Spinal cord (tissue), 10 donors: ENCODE results near the gene FBRSL1. TPM values are rescaled to one million over a fixed set of nuclear protein-coding genes. Genes with fewer than 3 reads are reported as not detected.

ENCODE experiments used
- DNase-seq, 6 donors: peaks; one replicate each; pipeline versions ENCODE4 v3.0.0 to v3.0.0-alpha.2; 2013 to 2015; ENCODE audit warnings: low spot score in 6 of 6, low read depth in 4 of 6
- H3K27ac ChIP-seq: one replicate; pipeline ENCODE4 v1.5.1; 2013; ENCODE audit warnings: low read depth, low read length, control low read depth
- H3K27me3 ChIP-seq: one replicate; pipeline ENCODE4 v1.6.1; 2013; ENCODE audit warnings: low read length; ENCODE audit not compliant: control insufficient read depth, insufficient read depth
- H3K36me3 ChIP-seq: one replicate; pipeline ENCODE4 v1.6.1; 2013; ENCODE audit warnings: low read length; ENCODE audit not compliant: control insufficient read depth, insufficient read depth
- H3K4me1 ChIP-seq: one replicate; pipeline ENCODE4 v1.6.1; 2013; ENCODE audit warnings: low read length; ENCODE audit not compliant: control insufficient read depth, insufficient read depth
- H3K4me3 ChIP-seq: one replicate; pipeline ENCODE4 v1.5.1; 2013; ENCODE audit warnings: low read depth, low read length, control low read depth
- H3K9me3 ChIP-seq: one replicate; pipeline ENCODE4 v1.6.1; 2013; ENCODE audit warnings: low read length; ENCODE audit not compliant: control insufficient read depth, insufficient read depth
- WGBS: methylation state at CpG from one replicate; pipeline ENCODE4 v1.1.5; 2013; ENCODE audit warnings: missing lambda C conversion rate; ENCODE audit not compliant: insufficient coverage; 5-methylcytosine and 5-hydroxymethylcytosine counted together
- polyA plus RNA-seq, 2 donors: library from polyadenylated mRNA; unstranded; fragments of 120-200 nt; gene quantifications; one replicate each; pipeline ENCODE4 v1.2.1, GENCODE V29; 2013; ENCODE audit not compliant: insufficient read length in 2 of 2
- total RNA-seq, 2 donors: library from RNA; depleted of rRNA in 1 of 2; stranded (reverse); fragments of 120-200 nt in 1 of 2; fragments of >200 nt in 1 of 2; gene quantifications; one replicate each; pipeline versions ENCODE4 v1.2.3 to v1.2.4, GENCODE V29; 2013 to 2014
- donor health status: healthy.

Gene FBRSL1
- total and polyA plus RNA-seq, 4 donors = 4.1 to 106 (median 54.0) TPM

- peaks cover 75% of the 10 kb centered on the region for H3K36me3 ChIP-seq
- no peak for DNase-seq
- 94% methylated on average over 33 of the region's 33 CpGs for WGBS
- no peak overlapping the region for H3K27ac ChIP-seq
- H3K4me3 ChIP-seq = no peak overlapping the region
- peaks cover 58% of the 10 kb centered on the region for H3K4me1 ChIP-seq
- no peaks in the 10 kb centered on the region for H3K9me3 ChIP-seq
- no peaks in the 10 kb centered on the region for H3K27me3 ChIP-seq
Observed at GRCh38 chr12:132549059-132549458, 59.1 kb downstream of the FBRSL1 start.

- Histone ChIP-seq H3K27ac (no peak overlapping the region), H3K4me3 (no peak overlapping the region)
- 46% methylated on average over 43 of the region's 43 CpGs for WGBS
Observed at GRCh38 chr12:132550014-132550802, 60.3 kb downstream of the FBRSL1 start.

GRCh38 chr12:132550830-132551640 is 61.1 kb downstream of the FBRSL1 start:
- Histone ChIP-seq H3K4me1 (peaks cover 42% of the 10 kb centered on the region), H3K27ac (no peak overlapping the region), H3K36me3 (peaks cover 80% of the 10 kb centered on the region), H3K4me3 (no peak overlapping the region), H3K27me3 (no peaks in the 10 kb centered on the region), H3K9me3 (no peaks in the 10 kb centered on the region)
- 81% methylated on average over 29 of the region's 30 CpGs for WGBS
- peak in 1 of 6 donors; percentile 46 for DNase-seq

More at GRCh38 chr12:132550014-132550802, 60.3 kb downstream of the FBRSL1 start:
- no peaks in the 10 kb centered on the region for H3K27me3 ChIP-seq
- peaks cover 79% of the 10 kb centered on the region for H3K36me3 ChIP-seq
- no peaks in the 10 kb centered on the region for H3K9me3 ChIP-seq
- peaks cover 51% of the 10 kb centered on the region for H3K4me1 ChIP-seq
- no peak for DNase-seq

GRCh38 chr12:132551641-132552031 is 61.7 kb downstream of the FBRSL1 start:
- Histone ChIP-seq H3K36me3 (peaks cover 81% of the 10 kb centered on the region), H3K4me1 (peaks cover 36% of the 10 kb centered on the region), H3K27ac (no peak overlapping the region), H3K27me3 (no peaks in the 10 kb centered on the region), H3K9me3 (no peaks in the 10 kb centered on the region), H3K4me3 (no peak overlapping the region)
- peak in 1 of 6 donors; percentile 50 for DNase-seq
- WGBS = 79% methylated on average over 15 of the region's 16 CpGs

GRCh38 chr12:132554845-132555630 is 65.1 kb downstream of the FBRSL1 start:
- H3K27me3 ChIP-seq = no peaks in the 10 kb centered on the region
- H3K9me3 ChIP-seq = no peaks in the 10 kb centered on the region
- peaks cover 68% of the 10 kb centered on the region for H3K36me3 ChIP-seq
- H3K27ac ChIP-seq = no peak overlapping the region
- WGBS = 91% methylated on average over 47 of the region's 53 CpGs
- peak in 1 of 6 donors; percentile 29 for DNase-seq
- H3K4me3 ChIP-seq = no peak overlapping the region
- H3K4me1 ChIP-seq = peaks cover 32% of the 10 kb centered on the region

GRCh38 chr12:132555686-132556085 is 65.7 kb downstream of the FBRSL1 start:
- no peak overlapping the region for H3K4me3 ChIP-seq
- DNase-seq = no peak
- H3K9me3 ChIP-seq = no peaks in the 10 kb centered on the region
- H3K27me3 ChIP-seq = no peaks in the 10 kb centered on the region
- WGBS = 89% methylated on average over 12 of the region's 13 CpGs
- peaks cover 62% of the 10 kb centered on the region for H3K36me3 ChIP-seq
- peaks cover 28% of the 10 kb centered on the region for H3K4me1 ChIP-seq
- H3K27ac ChIP-seq = no peak overlapping the region

- H3K27me3 ChIP-seq = no peaks in the 10 kb centered on the region
- no peaks in the 10 kb centered on the region for H3K9me3 ChIP-seq
- peaks cover 57% of the 10 kb centered on the region for H3K36me3 ChIP-seq
- H3K27ac ChIP-seq = no peak overlapping the region
- H3K4me3 ChIP-seq = no peak overlapping the region
- peaks cover 28% of the 10 kb centered on the region for H3K4me1 ChIP-seq
- no peak for DNase-seq
- 96% methylated on average over 12 of the region's 16 CpGs for WGBS
Observed at GRCh38 chr12:132556216-132556615, 66.3 kb downstream of the FBRSL1 start.

GRCh38 chr12:132556801-132557200 is 66.8 kb downstream of the FBRSL1 start:
- H3K9me3 ChIP-seq = no peaks in the 10 kb centered on the region
- no peak overlapping the region for H3K27ac ChIP-seq
- H3K27me3 ChIP-seq = no peaks in the 10 kb centered on the region
- no peak for DNase-seq
- no peak overlapping the region for H3K4me3 ChIP-seq
- H3K36me3 ChIP-seq = peaks cover 57% of the 10 kb centered on the region
- 93% methylated on average over 11 of the region's 17 CpGs for WGBS
- peaks cover 28% of the 10 kb centered on the region for H3K4me1 ChIP-seq

GRCh38 chr12:132557291-132558015 is 67.5 kb downstream of the FBRSL1 start:
- WGBS = 90% methylated on average over 18 of the region's 19 CpGs
- H3K4me3 ChIP-seq = no peak overlapping the region
- peaks cover 57% of the 10 kb centered on the region for H3K36me3 ChIP-seq
- H3K27me3 ChIP-seq = no peaks in the 10 kb centered on the region
- H3K4me1 ChIP-seq = peaks cover 28% of the 10 kb centered on the region
- DNase-seq = no peak
- no peak overlapping the region for H3K27ac ChIP-seq
- H3K9me3 ChIP-seq = no peaks in the 10 kb centered on the region
